Measurements from ENCODE around the gene ENDOG. TPM values are rescaled to one million over a fixed set of nuclear protein-coding genes. Genes with fewer than 3 reads are reported as not detected.

ENDOG gene
- total RNA-seq, 1 donor, result 11.1 TPM

GRCh38 chr9:128802482-128802881 is 15.8 kb upstream of the ENDOG start:
- TF ChIP-seq, protein P1, sequence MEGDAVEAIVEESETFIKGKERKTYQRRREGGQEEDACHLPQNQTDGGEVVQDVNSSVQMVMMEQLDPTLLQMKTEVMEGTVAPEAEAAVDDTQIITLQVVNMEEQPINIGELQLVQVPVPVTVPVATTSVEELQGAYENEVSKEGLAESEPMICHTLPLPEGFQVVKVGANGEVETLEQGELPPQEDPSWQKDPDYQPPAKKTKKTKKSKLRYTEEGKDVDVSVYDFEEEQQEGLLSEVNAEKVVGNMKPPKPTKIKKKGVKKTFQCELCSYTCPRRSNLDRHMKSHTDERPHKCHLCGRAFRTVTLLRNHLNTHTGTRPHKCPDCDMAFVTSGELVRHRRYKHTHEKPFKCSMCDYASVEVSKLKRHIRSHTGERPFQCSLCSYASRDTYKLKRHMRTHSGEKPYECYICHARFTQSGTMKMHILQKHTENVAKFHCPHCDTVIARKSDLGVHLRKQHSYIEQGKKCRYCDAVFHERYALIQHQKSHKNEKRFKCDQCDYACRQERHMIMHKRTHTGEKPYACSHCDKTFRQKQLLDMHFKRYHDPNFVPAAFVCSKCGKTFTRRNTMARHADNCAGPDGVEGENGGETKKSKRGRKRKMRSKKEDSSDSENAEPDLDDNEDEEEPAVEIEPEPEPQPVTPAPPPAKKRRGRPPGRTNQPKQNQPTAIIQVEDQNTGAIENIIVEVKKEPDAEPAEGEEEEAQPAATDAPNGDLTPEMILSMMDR (IDR thresholded peaks at IDR 0.05; ENCODE audit: insufficient read depth, low read length), result no peak

GRCh38 chr9:128805661-128806060 is 12.6 kb upstream of the ENDOG start:
- TF ChIP-seq, protein P1 (IDR thresholded peaks at IDR 0.05; ENCODE audit: insufficient read depth, low read length), result no peak
- no peak for DNase-seq (ENCODE audit: low read depth)

More at GRCh38 chr9:128802482-128802881, 15.8 kb upstream of the ENDOG start:
- no peak for DNase-seq (ENCODE audit: low read depth)
- no peak overlapping the region for H3K4me3 ChIP-seq (ENCODE audit: low read depth, low read length)

DNA sequence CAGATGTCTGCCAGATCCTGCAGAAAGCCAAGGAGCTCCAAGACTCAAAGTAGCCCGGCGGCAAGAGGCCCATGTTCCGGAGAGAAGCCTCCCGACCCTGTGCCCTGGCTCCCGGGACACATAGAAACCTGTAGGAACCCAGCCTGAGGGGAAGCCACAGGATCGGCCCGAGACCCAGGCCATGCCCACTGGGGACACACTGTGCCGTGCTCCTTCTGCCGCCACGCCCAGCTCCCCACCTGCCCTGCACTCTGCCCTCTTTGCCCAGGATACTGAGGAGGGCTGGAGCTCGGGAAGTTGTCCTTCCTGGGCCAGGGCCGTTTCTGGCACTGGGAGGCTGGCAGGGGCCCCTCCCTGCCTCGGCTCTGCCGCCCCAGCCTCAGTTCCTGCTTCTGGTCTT is 10.5 kb upstream of the ENDOG start:
- no peak for DNase-seq (ENCODE audit: low read depth)
- TF ChIP-seq, protein P1 (IDR thresholded peaks at IDR 0.05; ENCODE audit: insufficient read depth, low read length), result no peak
- no peak overlapping the region for H3K4me3 ChIP-seq (ENCODE audit: low read depth, low read length)

More at GRCh38 chr9:128805661-128806060, 12.6 kb upstream of the ENDOG start:
- H3K4me3 ChIP-seq (ENCODE audit: low read depth, low read length), result no peak overlapping the region

DNA sequence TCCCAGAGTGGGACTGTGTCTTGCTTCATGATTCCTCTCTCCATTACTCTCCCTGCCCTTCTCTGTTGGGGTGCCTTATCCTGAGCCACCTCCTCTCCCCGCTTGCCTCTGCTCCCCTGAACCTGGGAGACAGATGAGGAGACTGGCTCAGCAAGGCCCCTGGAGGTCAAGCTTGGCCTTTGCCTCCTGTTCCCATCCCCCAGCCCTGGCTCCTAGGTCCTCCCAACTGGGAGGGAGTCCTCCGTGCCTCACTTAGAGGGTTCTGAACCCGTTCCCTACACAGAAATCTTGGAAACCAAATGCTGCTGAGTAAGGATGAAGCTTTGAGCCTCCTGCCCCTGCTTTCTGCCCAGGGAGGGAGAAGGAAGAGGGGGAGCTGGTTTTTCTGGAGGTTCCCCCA is 9.8 kb upstream of the ENDOG start:
- no peak for DNase-seq (ENCODE audit: low read depth)
- TF ChIP-seq, protein P1 (IDR thresholded peaks at IDR 0.05; ENCODE audit: insufficient read depth, low read length), result no peak
- H3K4me3 ChIP-seq (ENCODE audit: low read depth, low read length), result no peak overlapping the region

DNA sequence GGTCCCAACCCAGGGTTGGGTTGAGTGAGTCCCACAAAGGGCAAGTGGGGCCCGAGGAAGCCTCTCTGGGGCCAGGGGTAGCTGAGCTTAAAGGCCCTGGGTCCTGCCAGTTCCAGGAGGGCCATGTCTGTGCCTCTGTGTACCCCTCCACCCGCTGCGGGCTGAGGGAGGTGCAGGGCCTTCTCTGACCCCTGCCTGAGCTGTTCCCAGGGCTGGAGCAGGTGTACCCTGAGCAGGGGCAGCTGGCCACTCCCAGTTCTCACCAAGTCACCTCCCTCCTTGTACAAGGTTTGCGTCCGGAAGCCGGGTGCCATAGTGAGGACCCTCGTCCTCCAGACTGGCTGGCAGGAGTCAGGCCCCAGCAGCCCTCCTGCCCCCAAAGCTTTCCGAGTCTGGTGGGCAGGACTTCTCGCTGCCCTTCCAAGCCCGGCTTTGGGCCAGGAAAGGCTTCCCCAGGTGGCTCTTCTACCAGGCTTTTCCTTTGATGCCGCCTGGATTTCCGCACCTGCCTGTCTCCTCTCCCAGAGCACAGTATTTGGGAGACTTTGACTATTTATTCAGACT is 9.2 kb upstream of the ENDOG start:
- TF ChIP-seq, protein P1 (IDR thresholded peaks at IDR 0.05; ENCODE audit: insufficient read depth, low read length), result no peak
- no peak overlapping the region for H3K4me3 ChIP-seq (ENCODE audit: low read depth, low read length)
- DNase-seq (ENCODE audit: low read depth), result no peak

GRCh38 chr9:128809831-128810230 is 8.5 kb upstream of the ENDOG start:
- H3K4me3 ChIP-seq (ENCODE audit: low read depth, low read length), result no peak overlapping the region
- TF ChIP-seq, protein P1 (IDR thresholded peaks at IDR 0.05; ENCODE audit: insufficient read depth, low read length), result no peak

GRCh38 chr9:128810873-128811272 is 7.4 kb upstream of the ENDOG start:
- DNase-seq (ENCODE audit: low read depth), result no peak
- no peak overlapping the region for H3K4me3 ChIP-seq (ENCODE audit: low read depth, low read length)
- TF ChIP-seq, protein P1 (IDR thresholded peaks at IDR 0.05; ENCODE audit: insufficient read depth, low read length), result no peak

More at GRCh38 chr9:128809831-128810230, 8.5 kb upstream of the ENDOG start:
- DNase-seq (ENCODE audit: low read depth), result no peak

Data from fibroblast of the aortic adventitia (primary cell).